HG03025 (cell line): ENCODE data around the gene PARD3.

Experiments
- ATAC-seq: cut with Tn5 transposase; IDR thresholded peaks from one replicate; pipeline ENCODE4 v1.9.1; 2021; ENCODE audit warnings: mild to moderate bottlenecking, moderate library complexity; ENCODE audit not compliant: unreplicated experiment, low FRiP score

The PARD3 gene

DNA sequence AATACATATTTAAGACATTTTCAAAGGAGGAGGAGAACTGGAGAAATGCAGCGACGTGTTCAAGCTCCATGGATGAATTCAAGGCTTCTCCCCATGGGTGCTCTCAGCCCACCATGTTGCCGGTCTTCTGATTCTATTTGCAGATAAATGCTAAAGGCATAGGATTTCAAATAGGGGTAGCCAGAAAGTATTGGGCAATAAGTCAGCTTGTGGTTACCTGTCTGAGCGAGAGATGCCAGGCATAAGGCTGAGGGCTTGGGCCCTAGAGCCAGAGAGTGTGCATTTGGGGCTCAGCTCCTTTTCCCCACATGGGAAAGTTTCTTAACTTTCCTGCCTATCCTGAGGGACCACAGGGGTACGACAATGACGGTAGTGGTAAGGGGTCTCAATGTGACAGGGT lies 180.0 kb downstream of the PARD3 start:
- no peak for ATAC-seq

DNA sequence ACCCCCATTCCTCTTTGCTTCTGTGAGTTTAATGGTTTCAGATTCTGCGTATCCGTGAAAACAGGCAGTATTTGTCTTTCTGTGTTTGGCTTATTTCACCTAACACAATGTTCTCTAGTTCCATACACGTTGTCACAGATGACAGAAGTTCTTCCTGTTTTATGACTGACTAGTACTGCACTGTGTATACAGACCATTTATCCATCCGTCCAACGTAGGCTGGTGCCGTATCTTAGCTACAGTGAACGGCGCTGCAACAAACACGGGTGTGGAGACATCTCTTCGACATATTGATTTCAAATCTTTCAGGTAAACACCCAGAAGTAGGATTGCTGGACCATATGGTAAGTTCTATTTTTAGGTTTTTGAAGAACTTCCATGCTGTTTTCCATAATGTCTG lies 181.7 kb downstream of the PARD3 start:
- no peak for ATAC-seq

DNA sequence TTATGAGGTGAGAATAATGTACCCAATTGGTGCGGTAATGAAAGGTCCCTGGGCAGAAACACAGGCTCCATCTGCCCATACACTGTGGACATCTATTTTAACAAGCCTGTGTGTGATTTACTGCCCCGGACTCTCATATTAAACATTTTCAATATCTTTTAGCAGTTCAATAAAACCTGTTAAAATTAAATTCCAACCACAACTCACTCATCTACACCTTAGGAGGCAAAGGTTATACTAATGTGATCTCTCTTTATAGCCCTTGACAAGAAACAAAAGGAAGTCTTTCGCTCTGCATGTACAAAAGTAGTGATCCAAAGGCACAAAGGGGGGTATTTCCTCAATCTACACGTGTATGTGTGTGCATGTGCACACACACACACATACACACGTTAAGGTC lies 186.0 kb downstream of the PARD3 start:
- ATAC-seq, result no peak

DNA sequence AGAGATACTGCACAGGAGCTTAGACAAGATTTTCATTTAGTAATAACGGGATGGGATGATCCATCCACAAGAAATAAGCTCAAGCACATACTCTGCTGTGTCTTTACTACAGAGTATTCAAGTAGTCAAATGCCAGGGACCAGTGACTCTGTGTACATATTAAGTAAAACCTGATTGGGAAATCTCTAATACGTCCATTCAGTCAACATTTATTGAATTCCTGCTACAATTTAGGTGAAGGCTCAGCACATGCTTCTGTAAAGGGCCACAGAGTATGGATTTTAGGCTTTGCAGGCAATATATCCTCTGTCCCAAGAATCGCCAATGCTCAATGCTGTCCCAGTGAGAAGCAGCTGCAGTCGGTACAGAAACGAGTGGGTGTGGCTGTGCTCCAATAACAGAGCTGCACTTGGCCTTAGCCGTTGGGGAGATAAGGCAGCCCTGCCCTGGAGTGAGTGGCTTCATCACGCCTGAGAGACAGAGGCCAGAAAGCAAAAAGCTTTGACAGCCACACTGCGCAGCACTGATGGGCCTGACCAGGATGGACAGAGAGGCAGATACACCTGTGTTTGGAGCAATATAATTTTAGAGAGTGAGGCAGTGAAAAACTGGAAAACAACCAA lies 186.8 kb downstream of the PARD3 start:
- ATAC-seq, result no peak

DNA sequence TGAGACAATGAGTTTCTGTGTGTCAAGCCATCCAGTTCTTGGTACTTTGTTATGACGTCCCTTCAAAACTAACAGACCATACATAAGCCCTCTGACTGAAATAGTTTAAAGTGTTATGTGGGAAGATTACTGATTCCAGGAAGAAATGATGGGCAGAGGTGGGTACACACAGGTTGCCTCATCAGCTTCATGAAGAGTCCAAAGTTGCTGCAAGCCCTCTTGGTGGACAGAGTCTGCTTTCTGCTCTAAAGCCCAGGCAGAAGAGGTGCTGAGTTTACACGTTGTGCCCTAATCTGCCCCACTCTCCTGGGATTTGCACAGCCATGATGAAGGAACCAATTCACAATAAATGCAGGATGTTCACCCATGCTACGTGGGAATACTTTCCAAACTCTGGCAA lies 187.4 kb downstream of the PARD3 start:
- ATAC-seq, result no peak

DNA sequence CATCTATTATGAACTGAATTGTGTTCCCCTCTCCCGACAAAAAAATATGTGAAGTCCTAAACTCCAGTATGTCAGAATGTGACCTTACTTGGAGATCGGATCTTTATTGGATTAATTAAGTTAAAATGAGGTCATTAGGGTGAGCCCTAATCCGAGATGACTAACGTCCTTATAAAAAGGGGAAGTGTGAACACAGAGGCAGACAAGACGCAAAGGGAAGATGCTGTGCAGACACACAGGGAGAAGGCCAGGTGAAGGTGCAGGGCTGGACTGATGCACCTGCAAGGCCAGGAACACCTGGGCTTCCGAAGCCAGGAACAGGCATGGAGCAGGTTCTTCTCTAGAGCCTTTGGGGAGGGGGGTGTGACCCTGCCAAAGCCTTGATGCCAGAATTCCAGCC lies 187.8 kb downstream of the PARD3 start:
- ATAC-seq, result no peak

DNA sequence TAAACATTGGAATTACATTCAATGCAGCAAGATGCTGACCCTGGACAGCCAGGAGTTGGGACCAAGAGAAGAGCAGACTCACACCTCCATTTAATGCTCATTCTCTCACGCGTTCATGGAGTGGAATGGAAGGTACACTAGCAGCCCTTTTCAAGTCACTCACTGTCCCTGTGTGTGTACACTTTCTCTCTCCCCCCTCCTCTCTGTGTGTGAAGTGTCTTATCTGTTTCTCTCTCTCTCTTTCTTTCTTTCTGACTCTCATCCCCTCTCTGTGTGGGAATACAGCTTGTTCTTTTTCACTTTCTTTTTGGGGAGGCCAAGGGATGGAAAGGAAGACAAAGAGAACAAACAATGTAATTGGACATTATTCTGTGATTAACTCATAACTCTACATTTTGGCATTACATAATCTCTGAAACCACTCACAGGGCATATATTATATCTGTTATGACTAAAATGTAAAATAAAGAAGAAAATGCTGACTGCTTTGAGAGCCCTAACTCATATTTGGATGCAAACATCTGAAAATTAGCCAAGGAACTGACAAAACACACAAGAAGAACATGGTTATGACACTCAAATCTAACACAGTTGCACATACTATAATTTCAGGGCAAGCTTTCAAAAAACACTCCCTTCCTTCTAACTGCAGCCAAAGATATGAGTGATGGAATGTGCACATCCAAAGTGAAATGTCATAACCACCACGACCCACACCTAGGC lies 188.8 kb downstream of the PARD3 start:
- no peak for ATAC-seq

DNA sequence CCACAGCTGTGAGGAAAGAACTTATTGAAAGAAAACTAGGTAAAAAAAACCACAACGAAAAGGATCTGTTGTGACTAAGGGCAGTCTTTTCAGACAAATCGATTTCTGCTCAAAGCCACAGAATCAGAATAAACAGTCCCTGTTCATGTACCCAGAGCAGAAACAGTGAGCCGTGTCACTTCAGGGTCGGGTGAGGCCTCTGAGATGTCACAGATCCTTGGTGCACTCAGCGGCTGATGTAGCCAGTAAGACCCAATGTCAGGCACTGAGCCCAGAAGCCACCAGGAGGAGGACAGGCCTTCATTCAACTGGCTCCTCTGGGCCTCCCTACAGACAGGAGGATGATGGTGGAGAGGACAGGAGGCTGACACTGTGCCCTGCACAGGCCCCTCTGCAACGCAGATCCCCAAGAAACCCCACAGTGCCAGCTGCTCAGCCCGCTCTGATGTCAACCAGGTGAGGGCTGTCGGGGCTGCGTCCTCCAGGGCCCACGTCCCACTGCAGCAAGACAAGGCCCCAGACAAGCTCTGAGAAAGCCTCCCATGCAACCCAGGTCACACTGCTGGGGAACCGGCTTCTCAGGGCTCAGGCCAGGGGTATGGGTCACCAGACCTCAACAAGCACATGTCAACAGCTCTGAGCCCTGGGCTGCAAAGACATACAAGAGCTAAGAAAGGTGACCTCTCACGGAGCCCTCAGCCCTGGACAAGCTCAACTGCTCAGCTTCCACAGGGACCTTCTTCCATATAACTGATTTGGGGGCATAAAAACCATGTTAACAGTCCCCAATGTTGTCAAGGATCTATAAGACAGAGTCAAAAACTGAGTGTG lies 190.6 kb downstream of the PARD3 start:
- no peak for ATAC-seq

DNA sequence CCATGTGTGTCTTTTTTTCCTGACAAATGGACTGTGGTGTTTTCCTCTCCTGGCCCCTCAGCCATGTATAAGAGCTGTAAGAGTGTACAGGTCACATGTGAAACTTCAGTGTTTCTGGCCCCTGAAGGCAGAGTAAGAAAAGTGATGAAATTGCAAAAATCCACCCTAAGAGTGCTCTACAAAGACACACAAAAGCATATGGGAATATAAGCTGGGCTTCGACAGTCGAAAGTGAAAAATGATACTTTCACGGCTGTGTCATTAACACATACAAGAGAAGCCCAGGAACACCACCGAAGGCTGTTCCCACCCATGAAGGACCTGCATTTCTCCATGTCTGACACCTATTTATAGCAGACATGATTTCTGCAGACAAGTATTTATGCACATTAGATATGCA lies 192.2 kb downstream of the PARD3 start:
- no peak for ATAC-seq

DNA sequence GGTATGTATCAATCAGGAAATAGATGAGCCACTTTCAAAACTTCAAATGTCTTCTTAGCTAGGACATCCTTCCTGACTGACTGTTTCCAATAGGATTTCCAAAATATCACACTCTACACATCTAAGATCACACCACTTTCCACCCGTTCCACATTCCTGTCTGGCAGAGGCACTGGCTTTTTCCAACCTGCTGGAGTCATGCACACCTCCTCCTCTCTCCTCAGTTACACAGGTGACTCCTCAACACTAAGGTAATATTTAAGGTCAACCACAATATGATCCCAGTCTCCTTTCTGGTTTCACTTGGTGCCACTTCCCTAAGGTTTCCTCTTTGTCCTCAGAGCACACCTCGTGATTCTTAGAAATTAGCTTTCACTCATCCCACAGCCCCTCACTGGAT lies 196.5 kb downstream of the PARD3 start:
- no peak for ATAC-seq

DNA sequence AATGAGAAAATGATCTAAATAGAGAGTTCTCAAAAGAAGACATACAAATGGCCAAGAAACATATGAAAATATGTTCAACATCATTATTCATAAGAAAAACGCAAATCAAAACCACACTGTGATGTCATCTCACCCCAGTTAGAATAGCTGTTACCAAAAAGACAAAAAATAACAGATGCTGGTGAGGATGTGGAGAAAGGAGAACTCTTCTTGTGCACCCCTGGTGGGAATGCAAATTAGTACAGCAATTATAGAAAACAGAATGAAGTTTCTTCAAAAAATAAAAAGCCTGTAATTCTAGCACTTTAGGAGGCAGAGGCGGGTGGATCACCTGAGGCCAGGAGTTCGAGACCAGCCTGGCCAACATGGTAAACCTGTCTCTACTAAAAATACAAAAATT lies 199.3 kb downstream of the PARD3 start:
- ATAC-seq, result no peak

DNA sequence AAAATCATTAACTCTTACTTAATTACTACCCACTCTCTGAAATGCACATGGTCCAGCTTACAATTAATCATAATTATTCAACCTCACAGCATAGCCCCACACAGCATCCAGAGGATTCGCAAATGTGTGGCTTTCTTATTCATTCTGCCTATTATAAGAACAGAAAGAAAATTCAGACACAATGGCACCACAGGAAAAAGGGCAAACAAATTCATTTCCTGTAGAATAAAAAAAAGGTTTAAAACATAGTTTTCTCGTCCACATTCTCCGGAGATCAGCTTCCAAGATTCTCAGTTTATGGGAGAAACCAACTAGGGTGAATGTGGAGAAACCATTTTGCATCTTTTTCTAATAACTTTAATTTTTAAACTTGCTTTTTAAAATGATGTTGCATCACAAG lies 201.6 kb downstream of the PARD3 start:
- no peak for ATAC-seq

DNA sequence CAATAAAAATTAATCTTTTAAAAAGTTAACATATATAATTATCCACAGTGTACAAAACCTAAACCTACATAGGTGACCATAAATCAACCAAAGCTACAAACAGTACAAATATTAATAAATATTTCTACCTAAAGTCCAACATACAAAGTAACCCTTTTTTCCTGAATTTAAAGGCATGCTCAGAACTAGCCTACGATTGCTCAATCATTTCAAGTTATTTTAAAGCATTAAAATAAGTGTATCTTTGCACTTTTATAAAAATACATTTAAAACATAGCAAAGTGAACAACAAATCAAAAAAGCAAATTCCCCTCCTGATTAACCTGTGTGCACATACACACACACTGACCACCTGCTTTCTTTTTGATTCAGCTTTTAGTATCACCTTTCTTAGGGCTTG lies 202.2 kb downstream of the PARD3 start:
- no peak for ATAC-seq

DNA sequence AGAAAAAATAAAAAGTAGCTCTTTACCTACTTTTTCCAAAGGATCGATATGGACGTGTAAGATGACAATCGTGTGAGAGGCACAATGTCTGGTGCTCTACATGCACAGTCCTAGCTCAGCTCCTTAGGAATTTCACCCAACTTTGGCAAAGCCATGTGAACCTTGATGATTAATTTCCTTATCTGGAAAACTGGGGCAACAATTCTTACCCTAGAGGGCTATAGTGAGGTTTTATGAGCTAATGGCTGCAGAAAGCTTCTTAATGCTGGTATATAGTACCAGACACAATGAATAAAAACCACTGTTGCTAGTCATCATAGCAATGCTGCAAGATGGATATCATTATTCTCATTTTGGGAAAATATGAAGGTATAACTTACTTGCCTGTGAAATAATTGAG lies 202.7 kb downstream of the PARD3 start:
- ATAC-seq, result no peak

DNA sequence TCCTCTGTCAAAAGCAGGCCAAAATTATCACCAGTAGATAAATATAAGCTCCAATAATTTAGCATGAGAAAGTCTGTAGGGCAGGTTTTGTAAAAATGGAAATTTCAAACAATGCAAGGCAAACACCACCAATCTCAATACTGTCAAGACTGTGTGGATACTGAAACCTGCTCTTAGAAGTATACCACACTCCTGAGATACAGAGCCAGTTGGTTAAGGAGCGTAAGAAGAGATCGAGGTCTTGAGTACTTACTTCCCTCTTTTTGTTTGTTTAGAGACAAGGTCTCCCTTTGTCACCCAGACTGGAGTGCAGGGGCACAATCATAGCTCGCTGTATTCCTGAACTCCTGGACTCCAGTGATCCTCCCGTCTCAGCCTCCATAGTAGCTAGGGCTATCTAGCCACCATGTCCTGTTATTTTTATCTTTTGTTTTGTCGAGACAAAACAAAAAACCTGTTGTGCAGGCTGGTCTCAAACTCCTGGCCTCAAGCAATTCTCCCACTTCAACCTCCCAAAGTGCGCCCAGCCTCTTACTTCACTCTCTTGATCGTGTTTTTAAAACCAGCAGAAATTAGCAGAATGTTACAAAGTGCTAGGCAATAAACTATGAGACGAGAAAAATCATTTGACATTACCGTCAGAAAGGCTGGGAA lies 205.7 kb downstream of the PARD3 start:
- ATAC-seq, result no peak

DNA sequence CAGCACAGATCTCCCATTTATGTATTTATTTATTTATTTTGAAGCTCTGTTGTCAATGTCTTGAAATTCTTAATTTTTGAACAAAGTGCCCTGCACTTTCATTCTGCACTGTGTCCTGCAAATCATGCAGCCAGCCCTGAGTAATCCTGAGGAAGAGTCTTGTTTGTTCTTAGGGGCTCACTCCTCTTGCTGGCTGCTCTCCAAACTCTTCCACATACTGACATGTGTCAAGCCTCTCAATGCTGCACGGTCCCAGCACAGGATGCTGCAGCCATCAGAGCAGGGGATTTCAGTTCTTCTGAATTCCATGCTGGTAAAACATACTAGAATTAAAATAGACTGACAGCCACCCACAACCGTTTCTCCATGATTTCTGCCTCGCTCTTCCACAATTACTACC lies 207.2 kb downstream of the PARD3 start:
- ATAC-seq, result no peak

DNA sequence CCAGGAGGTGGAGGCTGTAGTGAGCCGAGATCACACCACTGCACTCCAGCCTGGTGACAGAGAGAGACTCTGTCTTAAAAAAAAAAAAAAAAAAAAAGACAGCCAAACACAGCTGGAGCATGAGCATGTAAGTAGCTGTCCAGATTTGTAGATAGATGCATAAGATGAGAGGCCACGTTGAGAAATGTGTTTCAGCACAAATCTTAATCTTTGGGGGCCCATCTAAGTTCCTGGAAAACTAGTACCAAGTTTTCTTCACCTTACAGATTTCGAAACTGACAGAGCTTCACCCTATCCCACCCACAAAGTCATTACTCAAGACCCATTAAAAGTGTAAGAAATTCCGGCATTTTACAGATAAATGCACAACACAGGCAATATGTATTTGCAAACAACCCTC lies 208.2 kb downstream of the PARD3 start:
- no peak for ATAC-seq

DNA sequence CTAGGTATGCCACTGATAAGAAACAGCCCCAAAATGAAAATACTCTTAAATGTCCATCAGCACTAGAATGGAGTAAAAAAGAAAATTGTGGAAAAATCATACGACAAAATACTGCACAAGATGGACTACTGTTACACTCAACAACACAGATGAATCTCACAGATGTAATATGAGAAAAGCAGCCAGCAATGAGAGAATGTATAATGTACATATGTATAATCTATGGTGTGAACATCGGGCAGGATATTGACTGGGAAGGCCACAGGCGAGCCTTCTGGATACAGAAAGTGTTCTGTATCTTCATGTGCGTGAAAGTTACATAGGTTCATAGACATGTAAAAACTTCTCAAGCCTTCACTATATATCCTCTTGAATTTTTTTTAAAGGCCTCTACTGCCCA lies 212.6 kb downstream of the PARD3 start:
- ATAC-seq, result no peak

DNA sequence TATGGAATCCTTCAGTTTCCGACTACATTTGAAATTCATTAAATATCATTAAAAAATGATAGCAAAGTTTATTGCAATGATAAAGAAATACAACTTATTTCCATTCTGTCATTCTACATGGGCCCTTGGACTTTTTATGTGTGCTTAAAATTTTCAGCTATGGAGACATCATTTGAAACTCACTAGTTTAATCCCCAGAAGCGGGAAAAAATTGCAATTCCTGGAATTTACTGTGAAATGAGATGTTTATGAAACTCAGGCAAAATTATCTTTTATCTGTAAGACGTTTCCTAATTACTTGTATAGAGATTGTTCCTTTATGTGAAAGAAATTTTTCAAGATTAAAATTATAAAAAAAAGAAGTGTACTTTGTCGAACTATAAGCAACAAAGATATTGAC lies 213.4 kb downstream of the PARD3 start:
- ATAC-seq, result no peak

DNA sequence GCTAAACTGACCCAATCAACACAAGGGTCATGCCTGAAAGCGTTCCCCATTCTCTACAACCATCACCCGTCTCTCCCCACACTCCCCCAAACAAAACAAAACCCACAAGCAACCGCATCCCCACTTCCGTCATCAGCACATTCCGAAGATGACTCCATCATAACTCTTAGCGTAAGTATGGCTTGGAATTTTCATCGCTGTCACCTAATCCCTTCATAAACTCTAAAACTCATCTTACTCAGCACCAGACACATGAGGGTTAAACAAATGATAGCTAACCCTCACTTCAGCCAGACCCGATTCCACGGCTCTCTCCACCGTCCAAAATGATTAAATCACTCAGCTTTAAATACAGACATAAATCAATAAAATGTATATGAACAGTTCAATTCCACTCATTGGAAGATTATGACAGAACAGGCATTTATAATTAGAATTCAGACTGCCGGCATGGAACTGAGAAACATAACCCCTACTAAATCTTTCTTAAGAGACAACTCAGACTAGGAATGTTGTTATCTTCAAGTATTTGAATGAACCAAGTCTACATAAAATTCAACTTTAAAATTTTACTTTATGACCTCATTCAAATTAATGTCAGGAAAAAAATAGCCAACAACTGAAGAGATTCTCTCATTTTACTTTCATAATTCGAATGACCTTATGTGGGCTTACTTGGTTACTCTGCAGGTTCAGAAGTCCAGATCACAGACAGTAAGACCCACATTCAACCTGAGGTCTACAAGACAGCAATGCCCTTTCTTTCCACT lies 215.9 kb downstream of the PARD3 start:
- ATAC-seq, result no peak
